ENCODE data around the gene MEGF6. TPM values are rescaled to one million over a fixed set of nuclear protein-coding genes. Genes with fewer than 3 reads are reported as not detected.

The MEGF6 gene
- total RNA-seq, 1 experiment from 2014 or later: 14.3 TPM

DNA sequence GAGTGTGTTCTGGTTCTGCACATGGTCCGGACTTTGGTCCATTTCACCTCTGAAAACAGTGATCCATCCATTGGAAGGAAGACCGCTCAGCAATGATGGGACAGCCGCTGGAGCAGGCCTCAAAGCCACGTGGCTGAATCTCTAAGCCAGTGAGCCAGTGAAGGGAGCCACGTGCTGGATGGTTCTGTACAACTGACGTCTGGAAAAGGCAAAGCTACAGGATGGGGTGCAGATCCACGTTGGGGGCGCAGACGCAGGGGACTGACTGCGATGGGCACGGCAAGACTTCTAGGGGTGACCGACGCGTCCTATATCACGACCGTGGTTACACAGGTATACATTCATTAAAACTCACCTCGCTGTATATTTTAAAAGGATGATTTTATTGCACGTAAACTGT is 167.0 kb downstream of the MEGF6 start:
- CTCF ChIA-PET: interaction anchor here (3.3 kb wide), 1 partner anchor 8 kb away, joined by 27 read pairs; no protein-coding TSS in a partner anchor
- TF ChIP-seq, protein P1, sequence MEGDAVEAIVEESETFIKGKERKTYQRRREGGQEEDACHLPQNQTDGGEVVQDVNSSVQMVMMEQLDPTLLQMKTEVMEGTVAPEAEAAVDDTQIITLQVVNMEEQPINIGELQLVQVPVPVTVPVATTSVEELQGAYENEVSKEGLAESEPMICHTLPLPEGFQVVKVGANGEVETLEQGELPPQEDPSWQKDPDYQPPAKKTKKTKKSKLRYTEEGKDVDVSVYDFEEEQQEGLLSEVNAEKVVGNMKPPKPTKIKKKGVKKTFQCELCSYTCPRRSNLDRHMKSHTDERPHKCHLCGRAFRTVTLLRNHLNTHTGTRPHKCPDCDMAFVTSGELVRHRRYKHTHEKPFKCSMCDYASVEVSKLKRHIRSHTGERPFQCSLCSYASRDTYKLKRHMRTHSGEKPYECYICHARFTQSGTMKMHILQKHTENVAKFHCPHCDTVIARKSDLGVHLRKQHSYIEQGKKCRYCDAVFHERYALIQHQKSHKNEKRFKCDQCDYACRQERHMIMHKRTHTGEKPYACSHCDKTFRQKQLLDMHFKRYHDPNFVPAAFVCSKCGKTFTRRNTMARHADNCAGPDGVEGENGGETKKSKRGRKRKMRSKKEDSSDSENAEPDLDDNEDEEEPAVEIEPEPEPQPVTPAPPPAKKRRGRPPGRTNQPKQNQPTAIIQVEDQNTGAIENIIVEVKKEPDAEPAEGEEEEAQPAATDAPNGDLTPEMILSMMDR (IDR thresholded peaks at IDR 0.05; ENCODE audit: unreplicated experiment): no peak
- no peak overlapping the region for H3K4me3 Mint-ChIP-seq (ENCODE audit: unreplicated experiment)
- no peaks in the 10 kb centered on the region for H3K36me3 Mint-ChIP-seq (ENCODE audit: insufficient read depth, unreplicated experiment)
- H3K27me3 Mint-ChIP-seq (ENCODE audit: insufficient read depth, unreplicated experiment): peaks cover 40% of the 10 kb centered on the region
- no peaks in the 10 kb centered on the region for H3K4me1 Mint-ChIP-seq (ENCODE audit: insufficient read depth, unreplicated experiment)
- intact Hi-C loops (cut with micrococcal nuclease): no loop called here
- H3K9me3 Mint-ChIP-seq (ENCODE audit: unreplicated experiment): peaks cover 11% of the 10 kb centered on the region
- H3K27ac Mint-ChIP-seq (ENCODE audit: low read depth, unreplicated experiment): no peak overlapping the region
- POLR2A ChIA-PET: no interaction called here
- no TSS peak for BruUV-seq (replicated peaks)
- DNase-seq (ENCODE audit: unreplicated experiment): no peak

DNA sequence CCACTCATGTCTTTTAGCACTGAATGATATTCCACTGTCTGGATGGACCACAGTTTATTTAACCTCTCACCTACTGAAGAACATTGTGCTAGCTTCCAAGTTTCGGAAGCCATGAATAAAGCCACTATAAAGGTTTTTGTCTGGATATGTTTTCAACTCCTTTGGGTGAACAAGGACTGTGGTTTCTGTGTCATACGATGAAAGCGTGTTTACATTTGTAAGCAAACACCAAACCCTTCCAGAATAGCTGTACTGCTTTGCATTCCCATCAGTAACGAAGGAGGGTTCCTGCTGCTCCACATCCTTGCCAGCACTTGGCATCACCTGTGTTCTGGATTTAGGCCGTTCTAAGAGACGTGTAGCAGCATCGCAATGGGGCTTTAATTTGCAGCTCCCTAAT is 167.5 kb downstream of the MEGF6 start:
- intact Hi-C loops (cut with micrococcal nuclease): no loop called here
- Mint-ChIP-seq H3K27me3 (ENCODE audit: insufficient read depth, unreplicated experiment) (peaks cover 37% of the 10 kb centered on the region), H3K4me3 (ENCODE audit: unreplicated experiment) (no peak overlapping the region), H3K27ac (ENCODE audit: low read depth, unreplicated experiment) (no peak overlapping the region), H3K4me1 (ENCODE audit: insufficient read depth, unreplicated experiment) (no peaks in the 10 kb centered on the region), H3K36me3 (ENCODE audit: insufficient read depth, unreplicated experiment) (no peaks in the 10 kb centered on the region), H3K9me3 (ENCODE audit: unreplicated experiment) (peaks cover 11% of the 10 kb centered on the region)
- TF ChIP-seq, protein P1 (IDR thresholded peaks at IDR 0.05; ENCODE audit: unreplicated experiment): no peak
- DNase-seq (ENCODE audit: unreplicated experiment): no peak
- POLR2A ChIA-PET: no interaction called here
- no TSS peak for BruUV-seq (replicated peaks)
- CTCF ChIA-PET: interaction anchor here (0.7 to 3.3 kb wide), 3 partner anchors 9 to 491 kb away, joined by 3 to 27 read pairs (median 3); no protein-coding TSS in a partner anchor

DNA sequence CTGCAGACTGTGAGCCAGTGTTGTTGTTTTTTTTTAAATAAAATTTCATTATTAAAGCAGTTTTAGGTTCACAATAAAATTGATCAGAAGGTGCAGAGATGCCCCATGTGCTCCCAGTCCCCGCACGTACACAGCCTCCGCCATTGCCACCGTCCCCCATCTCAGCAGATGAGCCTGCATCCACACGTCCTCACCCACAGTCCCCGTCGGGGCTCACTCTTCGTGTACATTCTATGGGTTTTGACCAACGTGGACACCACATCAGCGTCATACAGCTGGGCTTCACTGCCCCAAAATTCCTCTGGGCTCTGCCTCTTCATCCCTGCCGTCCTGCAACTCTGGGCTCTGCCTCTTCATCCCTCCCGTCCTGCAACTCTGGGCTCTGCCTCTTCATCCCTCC is 168.4 kb downstream of the MEGF6 start:
- CTCF ChIA-PET: interaction anchor here (3.3 kb wide), 1 partner anchor 10 kb away, joined by 27 read pairs; no protein-coding TSS in a partner anchor

DNA sequence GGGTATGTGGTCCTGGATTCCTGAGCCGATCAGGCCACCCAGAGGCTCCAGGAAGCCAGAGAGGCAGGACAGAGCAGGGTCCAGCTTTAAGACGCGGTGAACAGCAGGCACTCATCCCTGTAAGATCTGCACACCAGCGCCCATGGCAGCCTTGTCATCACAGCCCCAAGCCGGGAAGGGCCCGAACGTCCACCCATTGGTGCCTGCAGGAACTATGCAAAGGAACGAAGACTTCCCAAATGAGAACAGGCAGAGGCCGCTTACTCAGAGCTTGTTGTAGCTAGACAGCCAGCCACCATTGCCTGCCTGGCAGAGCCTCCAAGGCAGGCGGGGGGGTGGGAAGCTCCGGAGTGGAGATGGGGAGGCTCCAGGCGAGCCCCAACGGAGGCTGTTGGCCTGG is 169.0 kb downstream of the MEGF6 start:
- no peak overlapping the region for H3K4me3 Mint-ChIP-seq (ENCODE audit: unreplicated experiment)
- no peaks in the 10 kb centered on the region for H3K9me3 Mint-ChIP-seq (ENCODE audit: unreplicated experiment)
- H3K36me3 Mint-ChIP-seq (ENCODE audit: insufficient read depth, unreplicated experiment): no peaks in the 10 kb centered on the region
- H3K4me1 Mint-ChIP-seq (ENCODE audit: insufficient read depth, unreplicated experiment): no peaks in the 10 kb centered on the region
- no peak overlapping the region for H3K27ac Mint-ChIP-seq (ENCODE audit: low read depth, unreplicated experiment)
- TF ChIP-seq, protein P1 (IDR thresholded peaks at IDR 0.05; ENCODE audit: unreplicated experiment): no peak
- no TSS peak for BruUV-seq (replicated peaks)
- intact Hi-C loops (cut with micrococcal nuclease): no loop called here
- ChIA-PET CTCF (interaction anchor here (0.6 to 3.3 kb wide), 4 partner anchors 10 to 1189 kb away, joined by 3 to 27 read pairs (median 7); no protein-coding TSS in a partner anchor), POLR2A (interaction anchor here (0.9 kb wide), 1 partner anchor 182 kb away, joined by 3 read pairs; no protein-coding TSS in a partner anchor)
- DNase-seq (ENCODE audit: unreplicated experiment): no peak
- peaks cover 37% of the 10 kb centered on the region for H3K27me3 Mint-ChIP-seq (ENCODE audit: insufficient read depth, unreplicated experiment)

More for the DNA sequence above, 168.4 kb downstream of the MEGF6 start:
- H3K4me1 Mint-ChIP-seq (ENCODE audit: insufficient read depth, unreplicated experiment): no peaks in the 10 kb centered on the region
- TF ChIP-seq, protein P1 (IDR thresholded peaks at IDR 0.05; ENCODE audit: unreplicated experiment): no peak
- POLR2A ChIA-PET: no interaction called here
- DNase-seq (ENCODE audit: unreplicated experiment): no peak
- H3K4me3 Mint-ChIP-seq (ENCODE audit: unreplicated experiment): no peak overlapping the region
- intact Hi-C loops (cut with micrococcal nuclease): no loop called here
- no peak overlapping the region for H3K27ac Mint-ChIP-seq (ENCODE audit: low read depth, unreplicated experiment)
- no peaks in the 10 kb centered on the region for H3K36me3 Mint-ChIP-seq (ENCODE audit: insufficient read depth, unreplicated experiment)
- no TSS peak for BruUV-seq (replicated peaks)
- H3K27me3 Mint-ChIP-seq (ENCODE audit: insufficient read depth, unreplicated experiment): peaks cover 37% of the 10 kb centered on the region
- H3K9me3 Mint-ChIP-seq (ENCODE audit: unreplicated experiment): peaks cover 5% of the 10 kb centered on the region

Measured in MCF 10A (cell line).